ENCODE measurements around the gene RBBP4. TPM values are rescaled to one million over a fixed set of nuclear protein-coding genes. Genes with fewer than 3 reads are reported as not detected.

Gene RBBP4
- 100 to 1,000 TPM; 290 to 298 TPM for total RNA-seq

DNA sequence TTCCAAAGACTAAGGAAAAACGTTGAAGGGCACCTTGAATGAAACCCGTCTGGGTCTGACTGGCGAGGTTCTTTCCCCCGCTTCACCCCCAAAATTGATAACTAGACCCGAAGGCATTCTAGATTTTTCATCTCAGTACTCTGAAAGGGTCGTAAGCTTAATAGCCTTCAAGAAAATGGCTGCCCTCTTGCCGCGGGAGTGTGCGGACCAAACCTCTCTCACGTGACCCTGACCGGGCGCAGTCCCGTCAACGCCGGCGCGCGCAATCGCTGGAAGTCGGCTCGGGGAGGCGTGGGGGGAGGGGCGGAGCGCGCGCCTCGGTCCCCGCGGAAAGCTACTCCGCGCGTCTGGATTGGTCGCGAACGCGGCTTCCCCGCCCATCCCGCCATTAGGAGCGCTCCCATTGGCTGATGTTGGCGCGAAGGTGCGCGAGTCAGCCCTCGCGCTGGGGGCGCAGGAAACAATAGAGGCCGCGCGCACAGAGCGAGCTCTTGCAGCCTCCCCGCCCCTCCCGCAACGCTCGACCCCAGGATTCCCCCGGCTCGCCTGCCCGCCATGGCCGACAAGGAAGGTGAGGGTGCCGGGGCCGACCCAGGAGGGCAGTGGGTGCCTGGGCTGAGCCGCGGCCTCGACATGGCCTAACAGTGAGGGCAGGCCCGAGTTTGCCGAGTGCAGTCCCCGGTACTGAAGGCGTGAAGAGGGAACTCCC lies at the start of gene RBBP4:
Gene RBBP4, plus strand, starts transcription at position 457 of the 709 bp plus-strand sequence. Its CDS starts 99 bp downstream, at position 556.
- DNase-seq (peak; percentile 98), ATAC-seq (peak; percentile 92)
- ChIA-PET CTCF (interaction anchor here (0.7 to 1.4 kb wide), 6 partner anchors 10 to 395 kb away, joined by 3 to 9 read pairs (median 3); no protein-coding TSS in a partner anchor), POLR2A (interaction anchor here (0.7 to 2.0 kb wide), 18 partner anchors 10 to 403 kb away, joined by 3 to 16 read pairs (median 3); partner anchors contain the start of genes LCK, S100PBP and YARS1)
- H3K36me3 Mint-ChIP-seq (ENCODE audit: low read depth), result peaks cover 56% of the 10 kb centered on the region
- H3K27me3 Mint-ChIP-seq (ENCODE audit: low read depth), result no peaks in the 10 kb centered on the region
- peak within 1 kb of the TSS; percentile 99 for H3K27ac Mint-ChIP-seq
- H3K9me3 Mint-ChIP-seq (ENCODE audit: insufficient read depth), result no peaks in the 10 kb centered on the region
- H3K4me3 Mint-ChIP-seq, result peak within 1 kb of the TSS; percentile 98
- peaks cover 45% of the 10 kb centered on the region for H3K4me1 Mint-ChIP-seq (ENCODE audit: low read depth)

DNA sequence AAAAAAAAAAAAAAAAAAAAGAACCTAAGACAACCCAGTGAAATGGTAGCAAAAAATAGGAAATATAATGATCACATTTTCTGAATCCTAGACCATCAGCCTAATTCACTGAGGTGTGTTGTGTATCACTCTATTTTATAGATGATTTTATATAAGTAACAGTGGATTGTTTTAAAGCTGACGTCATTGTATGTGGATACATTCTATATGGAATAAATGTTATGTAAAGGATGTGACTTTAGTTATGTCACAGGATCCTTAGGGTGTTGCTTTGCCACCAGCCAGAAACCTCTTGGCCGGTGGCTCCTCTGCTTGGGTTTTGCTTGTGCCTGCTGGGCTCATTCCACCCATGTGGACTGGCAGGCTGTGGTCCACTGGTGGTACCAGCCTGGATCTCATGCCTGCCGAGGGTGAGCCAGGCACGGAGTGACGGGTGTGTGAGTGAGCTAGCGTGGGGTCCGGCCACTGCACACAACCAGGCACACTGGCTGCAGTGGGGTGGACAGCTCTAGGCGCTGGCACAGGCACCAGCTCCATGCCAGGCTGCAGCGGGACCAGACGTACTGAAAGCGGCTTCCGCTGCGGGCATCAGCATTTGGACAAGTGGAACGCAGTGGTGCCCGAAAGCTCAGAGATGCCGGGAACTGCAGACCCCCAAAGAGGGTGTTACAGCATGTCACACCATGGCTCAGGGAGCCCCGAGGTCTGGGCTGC lies 45.1 kb upstream of the RBBP4 start:
- DNase-seq, result no peak
- H3K9me3 Mint-ChIP-seq (ENCODE audit: insufficient read depth), result no peaks in the 10 kb centered on the region
- ATAC-seq, result no peak
- ChIA-PET POLR2A (no interaction called here), CTCF (no interaction called here)
- no peaks in the 10 kb centered on the region for H3K4me1 Mint-ChIP-seq (ENCODE audit: low read depth)
- no peak overlapping the region for H3K4me3 Mint-ChIP-seq
- H3K27ac Mint-ChIP-seq, result no peak overlapping the region
- no peaks in the 10 kb centered on the region for H3K27me3 Mint-ChIP-seq (ENCODE audit: low read depth)
- no peaks in the 10 kb centered on the region for H3K36me3 Mint-ChIP-seq (ENCODE audit: low read depth)

DNA sequence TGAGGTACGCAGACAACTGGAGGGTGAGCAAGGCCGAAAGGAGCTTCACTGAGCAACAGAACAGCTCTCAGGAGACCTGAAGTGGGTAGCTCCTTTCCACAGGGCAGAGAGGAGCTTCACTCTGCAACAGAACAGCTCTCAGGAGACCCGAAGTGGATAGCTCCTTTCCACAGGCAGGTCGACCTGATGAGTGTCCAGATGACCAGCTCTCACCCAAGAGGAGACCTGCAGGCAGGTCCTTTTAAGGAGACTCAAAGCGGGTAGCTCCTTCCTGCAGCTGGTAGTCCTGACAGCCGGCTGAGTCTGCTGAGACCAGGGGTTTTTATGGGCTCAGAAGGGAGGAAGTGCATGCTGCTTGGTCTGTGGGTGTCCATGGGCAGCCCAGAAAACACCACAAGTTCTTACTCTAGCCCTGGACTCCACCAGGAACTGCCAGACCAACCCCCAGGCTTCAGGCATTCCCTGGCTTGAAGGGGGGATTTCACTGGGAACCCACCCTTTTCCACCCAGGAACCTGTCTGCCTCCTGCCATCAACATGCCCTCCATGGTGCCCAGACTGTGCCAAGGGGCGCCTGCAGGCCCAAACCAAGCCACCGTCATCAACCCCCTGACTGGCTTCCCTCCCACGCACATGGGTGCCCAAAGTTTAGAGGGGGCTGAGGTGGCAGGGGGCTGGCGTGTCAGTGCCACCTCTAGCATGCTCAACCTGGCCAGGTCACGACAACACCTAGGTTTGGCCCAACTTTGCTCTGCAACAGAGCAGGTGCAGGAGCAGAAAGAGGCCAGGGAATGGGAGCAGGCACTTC lies 44.2 kb upstream of the RBBP4 start:
- POLR2A ChIA-PET, result no interaction called here
- CTCF ChIA-PET, result no interaction called here
- Mint-ChIP-seq H3K9me3 (ENCODE audit: insufficient read depth) (no peaks in the 10 kb centered on the region), H3K36me3 (ENCODE audit: low read depth) (no peaks in the 10 kb centered on the region), H3K4me1 (ENCODE audit: low read depth) (no peaks in the 10 kb centered on the region), H3K27me3 (ENCODE audit: low read depth) (no peaks in the 10 kb centered on the region), H3K4me3 (no peak overlapping the region), H3K27ac (no peak overlapping the region)
- DNase-seq, result no peak
- ATAC-seq, result no peak

DNA sequence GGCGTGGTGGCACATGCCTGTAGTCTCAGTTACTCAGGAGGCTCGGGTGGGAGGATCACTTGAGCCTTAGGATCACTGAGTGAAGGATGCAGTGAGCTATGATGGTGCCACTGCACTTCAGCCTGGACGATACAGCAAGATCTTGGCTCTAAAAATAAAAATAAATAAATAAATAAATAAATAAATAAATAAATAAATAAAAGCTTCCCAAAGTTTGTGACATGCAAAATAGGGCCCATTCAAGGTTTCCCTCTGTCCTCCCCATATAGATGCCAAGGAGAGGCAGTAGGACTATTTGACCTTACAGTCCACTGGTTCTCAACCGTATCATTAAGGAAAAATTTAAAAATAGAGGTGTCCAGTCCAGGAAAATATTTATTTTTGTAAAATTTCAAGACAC lies 41.8 kb upstream of the RBBP4 start:
- H3K9me3 Mint-ChIP-seq (ENCODE audit: insufficient read depth), result no peaks in the 10 kb centered on the region
- ChIA-PET CTCF (interaction anchor here (1.5 kb wide), 1 partner anchor 208 kb away, joined by 5 read pairs; no protein-coding TSS in a partner anchor), POLR2A (no interaction called here)
- peaks cover 4% of the 10 kb centered on the region for H3K4me1 Mint-ChIP-seq (ENCODE audit: low read depth)
- ATAC-seq (no peak), DNase-seq (no peak)
- no peak overlapping the region for H3K27ac Mint-ChIP-seq
- H3K36me3 Mint-ChIP-seq (ENCODE audit: low read depth), result no peaks in the 10 kb centered on the region
- no peaks in the 10 kb centered on the region for H3K27me3 Mint-ChIP-seq (ENCODE audit: low read depth)
- no peak overlapping the region for H3K4me3 Mint-ChIP-seq

- peaks cover 2% of the 10 kb centered on the region for H3K36me3 Mint-ChIP-seq (ENCODE audit: low read depth)
- H3K9me3 Mint-ChIP-seq (ENCODE audit: insufficient read depth), result no peaks in the 10 kb centered on the region
- peak overlapping the region; percentile 63 for H3K4me3 Mint-ChIP-seq
- no peaks in the 10 kb centered on the region for H3K27me3 Mint-ChIP-seq (ENCODE audit: low read depth)
- no peak overlapping the region for H3K27ac Mint-ChIP-seq
- DNase-seq, result no peak
- peaks cover 4% of the 10 kb centered on the region for H3K4me1 Mint-ChIP-seq (ENCODE audit: low read depth)
- no peak for ATAC-seq
- CTCF ChIA-PET, result interaction anchor here (0.6 kb wide), 1 partner anchor 399 kb away, joined by 3 read pairs; no protein-coding TSS in a partner anchor
- POLR2A ChIA-PET, result no interaction called here
Measured at GRCh38 chr1:32611859-32612188, 39.2 kb upstream of the RBBP4 start.

GRCh38 chr1:32612189-32612881 lies 38.7 kb upstream of the RBBP4 start:
- ATAC-seq (peak; percentile 98), DNase-seq (peak; percentile 52)
- Mint-ChIP-seq H3K4me3 (peak overlapping the region; percentile 63), H3K36me3 (ENCODE audit: low read depth) (peaks cover 2% of the 10 kb centered on the region), H3K27me3 (ENCODE audit: low read depth) (no peaks in the 10 kb centered on the region), H3K4me1 (ENCODE audit: low read depth) (peaks cover 4% of the 10 kb centered on the region), H3K27ac (no peak overlapping the region), H3K9me3 (ENCODE audit: insufficient read depth) (no peaks in the 10 kb centered on the region)
- CTCF ChIA-PET, result interaction anchor here (0.6 to 1.5 kb wide), 3 partner anchors 95 to 398 kb away, joined by 3 to 4 read pairs (median 3); no protein-coding TSS in a partner anchor
- POLR2A ChIA-PET, result interaction anchor here (0.8 to 1.1 kb wide), 2 partner anchors 39 to 41 kb away, joined by 3 read pairs; partner anchors contain the start of gene RBBP4

- peaks cover 4% of the 10 kb centered on the region for H3K4me1 Mint-ChIP-seq (ENCODE audit: low read depth)
- CTCF ChIA-PET, result interaction anchor here (1.5 kb wide), 1 partner anchor 99 kb away, joined by 4 read pairs; no protein-coding TSS in a partner anchor
- POLR2A ChIA-PET, result interaction anchor here (0.6 to 1.1 kb wide), 2 partner anchors 21 to 40 kb away, joined by 3 read pairs; no protein-coding TSS in a partner anchor
- DNase-seq (no peak), ATAC-seq (no peak)
- H3K27ac Mint-ChIP-seq, result no peak overlapping the region
- H3K36me3 Mint-ChIP-seq (ENCODE audit: low read depth), result peaks cover 5% of the 10 kb centered on the region
- no peak overlapping the region for H3K4me3 Mint-ChIP-seq
- H3K9me3 Mint-ChIP-seq (ENCODE audit: insufficient read depth), result no peaks in the 10 kb centered on the region
- no peaks in the 10 kb centered on the region for H3K27me3 Mint-ChIP-seq (ENCODE audit: low read depth)
Measured at GRCh38 chr1:32613472-32613871, 37.5 kb upstream of the RBBP4 start.

- ATAC-seq (no peak), DNase-seq (no peak)
- POLR2A ChIA-PET, result no interaction called here
- Mint-ChIP-seq H3K4me3 (no peak overlapping the region), H3K27me3 (ENCODE audit: low read depth) (no peaks in the 10 kb centered on the region), H3K9me3 (ENCODE audit: insufficient read depth) (no peaks in the 10 kb centered on the region), H3K4me1 (ENCODE audit: low read depth) (peaks cover 18% of the 10 kb centered on the region), H3K27ac (no peak overlapping the region), H3K36me3 (ENCODE audit: low read depth) (peaks cover 26% of the 10 kb centered on the region)
- CTCF ChIA-PET, result interaction anchor here (0.8 kb wide), 1 partner anchor 98 kb away, joined by 3 read pairs; no protein-coding TSS in a partner anchor
Measured at GRCh38 chr1:32618673-32619221, 32.3 kb upstream of the RBBP4 start.

GRCh38 chr1:32619701-32620485 lies 31.1 kb upstream of the RBBP4 start:
- ChIA-PET POLR2A (no interaction called here), CTCF (interaction anchor here (0.8 to 1.5 kb wide), 3 partner anchors 11 to 100 kb away, joined by 3 to 5 read pairs (median 4); no protein-coding TSS in a partner anchor)
- H3K9me3 Mint-ChIP-seq (ENCODE audit: insufficient read depth), result no peaks in the 10 kb centered on the region
- H3K4me1 Mint-ChIP-seq (ENCODE audit: low read depth), result peaks cover 24% of the 10 kb centered on the region
- H3K27me3 Mint-ChIP-seq (ENCODE audit: low read depth), result no peaks in the 10 kb centered on the region
- DNase-seq, result no peak
- no peak overlapping the region for H3K4me3 Mint-ChIP-seq
- H3K36me3 Mint-ChIP-seq (ENCODE audit: low read depth), result peaks cover 32% of the 10 kb centered on the region
- H3K27ac Mint-ChIP-seq, result no peak overlapping the region
- ATAC-seq, result no peak

DNA sequence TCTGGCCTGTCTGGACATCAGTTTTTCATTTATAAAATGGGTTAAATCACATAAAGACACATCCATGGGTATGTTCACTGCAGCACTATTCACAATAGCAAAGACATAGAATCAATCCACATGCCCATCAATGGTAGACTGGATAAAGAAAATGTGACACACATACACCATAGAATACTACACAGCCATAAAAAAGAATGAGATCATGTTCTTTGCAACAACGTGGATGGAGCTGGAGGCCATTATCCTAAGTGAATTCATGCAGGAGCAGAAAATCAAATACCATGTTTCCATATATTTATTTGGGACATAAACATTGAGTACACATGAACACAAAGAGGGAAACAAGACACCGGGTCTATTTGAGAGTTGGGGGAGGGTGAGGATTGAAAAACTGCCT lies 28.8 kb upstream of the RBBP4 start:
- H3K36me3 Mint-ChIP-seq (ENCODE audit: low read depth), result peaks cover 40% of the 10 kb centered on the region
- ChIA-PET POLR2A (interaction anchor here (0.5 to 1.1 kb wide), 3 partner anchors 26 to 464 kb away, joined by 3 read pairs; no protein-coding TSS in a partner anchor), CTCF (interaction anchor here (0.6 kb wide), 1 partner anchor 101 kb away, joined by 3 read pairs; no protein-coding TSS in a partner anchor)
- H3K4me1 Mint-ChIP-seq (ENCODE audit: low read depth), result peaks cover 29% of the 10 kb centered on the region
- DNase-seq (no peak), ATAC-seq (no peak)
- H3K27ac Mint-ChIP-seq, result no peak overlapping the region
- H3K27me3 Mint-ChIP-seq (ENCODE audit: low read depth), result no peaks in the 10 kb centered on the region
- no peaks in the 10 kb centered on the region for H3K9me3 Mint-ChIP-seq (ENCODE audit: insufficient read depth)
- H3K4me3 Mint-ChIP-seq, result no peak overlapping the region
